ENCODE measurements around the gene IQSEC3.

DNA sequence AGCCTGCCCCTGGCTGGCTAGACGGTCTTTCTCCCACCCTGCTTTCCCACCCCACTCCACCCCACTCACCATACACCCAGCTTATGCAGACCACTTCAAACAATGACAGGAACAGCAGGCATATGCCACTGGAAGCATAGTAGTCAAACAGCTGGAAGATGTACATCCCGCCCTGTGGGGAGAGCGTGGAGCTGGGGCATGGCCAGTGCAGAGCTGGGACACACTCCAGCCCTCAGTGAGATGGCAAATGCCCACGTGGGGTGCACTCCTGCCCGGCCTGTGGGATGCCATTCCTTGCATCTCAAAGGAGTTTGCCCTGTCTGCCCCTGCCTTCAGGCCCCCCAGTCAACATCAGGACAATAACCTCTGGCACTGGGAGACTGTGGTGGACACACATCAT is 128.6 kb downstream of the IQSEC3 start:
- TF ChIP-seq, protein P1, sequence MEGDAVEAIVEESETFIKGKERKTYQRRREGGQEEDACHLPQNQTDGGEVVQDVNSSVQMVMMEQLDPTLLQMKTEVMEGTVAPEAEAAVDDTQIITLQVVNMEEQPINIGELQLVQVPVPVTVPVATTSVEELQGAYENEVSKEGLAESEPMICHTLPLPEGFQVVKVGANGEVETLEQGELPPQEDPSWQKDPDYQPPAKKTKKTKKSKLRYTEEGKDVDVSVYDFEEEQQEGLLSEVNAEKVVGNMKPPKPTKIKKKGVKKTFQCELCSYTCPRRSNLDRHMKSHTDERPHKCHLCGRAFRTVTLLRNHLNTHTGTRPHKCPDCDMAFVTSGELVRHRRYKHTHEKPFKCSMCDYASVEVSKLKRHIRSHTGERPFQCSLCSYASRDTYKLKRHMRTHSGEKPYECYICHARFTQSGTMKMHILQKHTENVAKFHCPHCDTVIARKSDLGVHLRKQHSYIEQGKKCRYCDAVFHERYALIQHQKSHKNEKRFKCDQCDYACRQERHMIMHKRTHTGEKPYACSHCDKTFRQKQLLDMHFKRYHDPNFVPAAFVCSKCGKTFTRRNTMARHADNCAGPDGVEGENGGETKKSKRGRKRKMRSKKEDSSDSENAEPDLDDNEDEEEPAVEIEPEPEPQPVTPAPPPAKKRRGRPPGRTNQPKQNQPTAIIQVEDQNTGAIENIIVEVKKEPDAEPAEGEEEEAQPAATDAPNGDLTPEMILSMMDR (IDR thresholded peaks at IDR 0.05), result no peak
- TF ChIP-seq POLR2A (IDR thresholded peaks at IDR 0.05), result no peak

Data from body of pancreas (tissue), 4 donors.